ENCODE measurements around the gene C1QA.

DNA sequence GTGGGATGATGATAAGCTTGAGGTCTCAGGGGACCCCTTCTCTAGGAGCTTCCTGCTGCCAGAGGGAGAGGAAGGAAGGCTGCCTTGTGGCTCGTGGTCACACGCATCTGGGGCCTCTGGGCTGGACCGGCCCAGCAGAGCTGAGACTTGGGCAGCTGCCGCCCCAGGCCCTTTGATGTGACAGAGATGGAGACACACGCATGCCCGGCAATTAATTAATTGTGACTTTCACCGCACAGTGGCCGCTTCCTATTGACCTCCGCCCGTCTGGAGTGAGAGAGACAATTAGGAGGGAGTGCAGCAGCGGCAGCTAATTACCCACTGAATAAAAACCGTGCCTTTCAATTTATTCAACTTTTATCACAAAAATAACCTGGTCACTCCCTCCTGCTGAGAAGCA, 16.6 kb upstream of the C1QA start:
- TF ChIP-seq CTCF (IDR thresholded peaks at IDR 0.05) (no peak), POLR2A (IDR thresholded peaks at IDR 0.05) (no peak)
